ENCODE measurements around the gene NADSYN1. TPM values are rescaled to one million over a fixed set of nuclear protein-coding genes. Genes with fewer than 3 reads are reported as not detected.

NADSYN1 gene
- polyA plus RNA-seq, 1 donor from 2014 or later, result 66.9 TPM

GRCh38 chr11:71504531-71504930 lies 51.5 kb downstream of the NADSYN1 start:
- Histone ChIP-seq H2AFZ (ENCODE audit: low read depth, low read length) (no peak overlapping the region), H3K9me2 (ENCODE audit: insufficient read depth, low read length) (no peaks in the 10 kb centered on the region), H3K9ac (ENCODE audit: low read length) (no peak overlapping the region), H3K27ac (ENCODE audit: low read length) (no peak overlapping the region), H3K79me2 (replicated peaks; ENCODE audit: insufficient read depth, low read length) (no peaks in the 10 kb centered on the region), H3K27me3 (ENCODE audit: insufficient read depth, low read depth, low read length) (no peaks in the 10 kb centered on the region), H3K36me3 (ENCODE audit: insufficient read depth, low read length) (no peaks in the 10 kb centered on the region), H3K4me2 (ENCODE audit: low read length) (no peak overlapping the region), H3K4me3 (ENCODE audit: low read length) (no peak overlapping the region), H4K20me1 (ENCODE audit: insufficient read depth) (no peaks in the 10 kb centered on the region), H3K9me3 (ENCODE audit: low read length) (no peaks in the 10 kb centered on the region), H3F3A (ENCODE audit: insufficient read depth, low read length, poor library complexity, severe bottlenecking) (no peaks in the 10 kb centered on the region)
- no peak for TF ChIP-seq MXI1 (conservative IDR thresholded peaks at IDR 0.05; ENCODE audit: poor library complexity, severe bottlenecking)
- TF ChIP-seq CTCF (IDR thresholded peaks at IDR 0.05; ENCODE audit: poor library complexity, severe bottlenecking), result no peak
- TF ChIP-seq SMC3 (conservative IDR thresholded peaks at IDR 0.05; ENCODE audit: poor library complexity), result no peak
- no peak for TF ChIP-seq POLR2AphosphoS5 (IDR thresholded peaks at IDR 0.05)
- no peak for TF ChIP-seq REST (IDR thresholded peaks at IDR 0.05; ENCODE audit: borderline replicate concordance)
- TF ChIP-seq EZH2 (IDR thresholded peaks at IDR 0.05; ENCODE audit: borderline replicate concordance, insufficient read depth, low read length, poor library complexity, severe bottlenecking), result no peak
- no peak for TF ChIP-seq EP300 (conservative IDR thresholded peaks at IDR 0.05; ENCODE audit: poor library complexity, severe bottlenecking)
- no peak for TF ChIP-seq TAF1 (IDR thresholded peaks at IDR 0.05; ENCODE audit: low read depth)
- no peak for TF ChIP-seq RAD21 (conservative IDR thresholded peaks at IDR 0.05)

GRCh38 chr11:71505001-71505400 lies 52.0 kb downstream of the NADSYN1 start:
- Histone ChIP-seq H3K36me3 (ENCODE audit: insufficient read depth, low read length) (no peaks in the 10 kb centered on the region), H2AFZ (ENCODE audit: low read depth, low read length) (no peak overlapping the region), H3K9me3 (ENCODE audit: low read length) (peaks cover 4% of the 10 kb centered on the region)

More at GRCh38 chr11:71505001-71505400, 52.0 kb downstream of the NADSYN1 start:
- Histone ChIP-seq H3K4me2 (ENCODE audit: low read length) (no peak overlapping the region), H3K9me2 (ENCODE audit: insufficient read depth, low read length) (no peaks in the 10 kb centered on the region), H3F3A (ENCODE audit: insufficient read depth, low read length, poor library complexity, severe bottlenecking) (no peaks in the 10 kb centered on the region), H3K79me2 (replicated peaks; ENCODE audit: insufficient read depth, low read length) (no peaks in the 10 kb centered on the region), H3K27me3 (ENCODE audit: insufficient read depth, low read depth, low read length) (no peaks in the 10 kb centered on the region), H3K27ac (ENCODE audit: low read length) (no peak overlapping the region), H3K9ac (ENCODE audit: low read length) (no peak overlapping the region), H3K4me3 (ENCODE audit: low read length) (no peak overlapping the region), H4K20me1 (ENCODE audit: insufficient read depth) (no peaks in the 10 kb centered on the region)
- no peak for TF ChIP-seq TAF1 (IDR thresholded peaks at IDR 0.05; ENCODE audit: low read depth)
- no peak for TF ChIP-seq CTCF (IDR thresholded peaks at IDR 0.05; ENCODE audit: poor library complexity, severe bottlenecking)
- TF ChIP-seq RAD21 (conservative IDR thresholded peaks at IDR 0.05), result no peak
- TF ChIP-seq EZH2 (IDR thresholded peaks at IDR 0.05; ENCODE audit: borderline replicate concordance, insufficient read depth, low read length, poor library complexity, severe bottlenecking), result no peak
- TF ChIP-seq SMC3 (conservative IDR thresholded peaks at IDR 0.05; ENCODE audit: poor library complexity), result no peak
- TF ChIP-seq MXI1 (conservative IDR thresholded peaks at IDR 0.05; ENCODE audit: poor library complexity, severe bottlenecking), result no peak
